WTC11 (cell line): ENCODE data around the gene ZNF789. TPM values are rescaled to one million over a fixed set of nuclear protein-coding genes. Genes with fewer than 3 reads are reported as not detected.
A peak's percentile ranks its signal among the peaks of the same experiment; 100 is the strongest.
"Not testable (repeated sequence)": the region's sequence is repeated elsewhere in the genome, so short reads cannot be mapped to it uniquely, and the experiment has no call there.

Source experiments
- ATAC-seq: fragments of 200-7000 bp; cut with Tn5 transposase; 2 replicates; pipeline ENCODE4 v1.10.0; 2021; ENCODE audit warnings: mild to moderate bottlenecking, moderate library complexity
- CTCF ChIA-PET: fragments of 300-600 bp; sonication (Branson Sonifier 250); formaldehyde crosslinking; loops from one replicate; lab custom pipeline; 2021; ENCODE audit warnings: antibody characterized with exemption; lab: Charles Lee
- POLR2A ChIA-PET: fragments of 350-600 bp; sonication (Branson Sonifier 250); formaldehyde crosslinking; loops from one replicate; lab custom pipeline; 2021; ENCODE audit warnings: antibody characterized with exemption; lab: Charles Lee
- DNase-seq: peaks from one replicate; pipeline ENCODE4 v3.0.0; 2021; ENCODE audit warnings: low spot score
- H3K27ac Mint-ChIP-seq: 2 replicates; pipeline ENCODE4 v1.8.0; 2021; ENCODE audit warnings: mixed read lengths
- H3K27me3 Mint-ChIP-seq: 2 replicates; pipeline ENCODE4 v1.8.0; 2021; ENCODE audit warnings: low read depth, mild to moderate bottlenecking, moderate library complexity, mixed read lengths
- H3K36me3 Mint-ChIP-seq: 2 replicates; pipeline ENCODE4 v1.8.0; 2021; ENCODE audit warnings: mixed read lengths
- H3K4me1 Mint-ChIP-seq: 2 replicates; pipeline ENCODE4 v1.8.0; 2022; ENCODE audit warnings: mixed read lengths
- H3K4me3 Mint-ChIP-seq: 2 replicates; pipeline ENCODE4 v1.8.0; 2021; ENCODE audit warnings: mild to moderate bottlenecking, moderate library complexity, mixed read lengths
- H3K9me3 Mint-ChIP-seq: 2 replicates; pipeline ENCODE4 v1.8.0; 2021; ENCODE audit warnings: mixed read lengths
- JUN ChIP-seq: sonication (generic); formaldehyde crosslinking; IDR thresholded peaks from 2 replicates; pipeline ENCODE4 v1.8.0; 2023; ENCODE audit warnings: mild to moderate bottlenecking, missing genetic modification reagents
- NFATC4 ChIP-seq: fragments of 250-450 bp; sonication (Bioruptor Pico); IDR thresholded peaks from 2 replicates; pipeline ENCODE4 v1.9.0; 2021; ENCODE audit warnings: mild to moderate bottlenecking
- NR1H2 ChIP-seq: sonication (generic); formaldehyde crosslinking; IDR thresholded peaks from 2 replicates; pipeline ENCODE4 v1.9.0; 2021; ENCODE audit warnings: mild to moderate bottlenecking, moderate library complexity, missing genetic modification reagents
- NR2C2 ChIP-seq: sonication (generic); formaldehyde crosslinking; IDR thresholded peaks from 2 replicates; pipeline ENCODE4 v1.8.0; 2022; ENCODE audit warnings: mild to moderate bottlenecking, missing genetic modification reagents
- RELA ChIP-seq: sonication (generic); formaldehyde crosslinking; IDR thresholded peaks from 2 replicates; pipeline ENCODE4 v1.8.1; 2022; ENCODE audit warnings: missing genetic modification reagents, mild to moderate bottlenecking, borderline replicate concordance
- SMAD4 ChIP-seq: sonication (generic); formaldehyde crosslinking; IDR thresholded peaks from 2 replicates; pipeline ENCODE4 v1.8.0; 2022; ENCODE audit warnings: mild to moderate bottlenecking, missing genetic modification reagents
- ZNF121 ChIP-seq: sonication (generic); formaldehyde crosslinking; IDR thresholded peaks from 2 replicates; pipeline ENCODE4 v1.8.0; 2023; ENCODE audit warnings: missing genetic modification reagents
- ZNF263 ChIP-seq: sonication (generic); formaldehyde crosslinking; IDR thresholded peaks from 2 replicates; pipeline ENCODE4 v1.8.1; 2022; ENCODE audit warnings: low read depth, mild to moderate bottlenecking, moderate library complexity, missing genetic modification reagents
- ZNF671 ChIP-seq: fragments of 250-450 bp; sonication (Bioruptor Pico); IDR thresholded peaks from 2 replicates; pipeline ENCODE4 v1.8.0; 2021; ENCODE audit warnings: mild to moderate bottlenecking
- total RNA-seq: library from RNA; stranded (reverse); gene quantifications from 3 replicates; pipeline ENCODE4 v1.2.3, GENCODE V29; 2021
- TF ChIP-seq, protein P1 (sequence below): sonication (generic); formaldehyde crosslinking; IDR thresholded peaks from 2 replicates; pipeline ENCODE4 v1.8.0; 2023; ENCODE audit warnings: missing genetic modification reagents
- TF ChIP-seq, protein P2 (sequence below): sonication (generic); formaldehyde crosslinking; IDR thresholded peaks from 2 replicates; pipeline ENCODE4 v1.8.1; 2022; ENCODE audit warnings: mild to moderate bottlenecking, missing genetic modification reagents, moderate library complexity, borderline replicate concordance
- TF ChIP-seq, protein P3 (sequence below): fragments of 250-450 bp; sonication (Bioruptor Pico); conservative IDR thresholded peaks from 2 replicates; pipeline ENCODE4 v1.9.0; 2021; ENCODE audit warnings: mild to moderate bottlenecking
- TF ChIP-seq, protein P4 (sequence below): sonication (generic); formaldehyde crosslinking; conservative IDR thresholded peaks from 2 replicates; pipeline ENCODE4 v1.8.1; 2023; ENCODE audit warnings: mild to moderate bottlenecking, low read depth, missing genetic modification reagents, moderate library complexity
- TF ChIP-seq, protein P5 (sequence below): fragments of 250-450 bp; sonication (Bioruptor Pico); IDR thresholded peaks from 2 replicates; pipeline ENCODE4 v1.9.0; 2021; ENCODE audit warnings: moderate library complexity, mild to moderate bottlenecking, inconsistent platforms, borderline replicate concordance

The ZNF789 gene
- total RNA-seq, 1 experiment from 2014 or later, result 14.0 TPM

DNA sequence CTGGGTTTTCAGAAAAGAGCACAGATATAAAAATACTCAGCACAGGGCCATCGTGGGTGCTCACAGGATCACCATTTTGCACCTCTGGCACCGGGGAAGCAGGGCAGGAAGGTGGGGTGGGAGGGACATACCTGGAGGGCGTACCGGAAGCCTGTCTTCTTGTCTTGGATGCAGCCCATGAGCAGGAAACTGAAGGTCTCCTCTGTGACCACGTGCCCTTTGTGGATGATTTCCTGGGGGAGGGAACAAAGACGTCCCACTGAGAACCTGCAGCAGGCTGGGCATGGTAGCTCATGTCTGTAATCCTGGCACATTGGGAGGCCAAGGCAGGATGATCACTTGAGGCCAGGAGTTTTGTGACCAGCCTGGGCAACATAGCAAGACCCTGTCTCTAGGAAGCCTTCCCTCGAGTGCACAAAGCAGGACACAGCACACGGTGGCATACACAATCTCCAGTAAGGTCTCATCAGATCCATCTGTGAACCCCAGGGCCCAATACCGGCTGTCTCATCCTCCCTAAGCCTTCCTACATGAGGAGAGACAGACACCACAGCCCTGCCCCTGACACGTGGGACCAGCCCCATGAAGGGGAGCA is 43.6 kb upstream of the ZNF789 start:
- Mint-ChIP-seq H3K36me3 (peaks cover 68% of the 10 kb centered on the region), H3K4me1 (no peaks in the 10 kb centered on the region), H3K9me3 (no peaks in the 10 kb centered on the region), H3K4me3 (no peak overlapping the region), H3K27ac (no peak overlapping the region), H3K27me3 (no peaks in the 10 kb centered on the region)
- ChIA-PET CTCF (interaction anchor here (0.6 kb wide), 1 partner anchor 9 kb away, joined by 3 read pairs; no protein-coding TSS in a partner anchor), POLR2A (interaction anchor here (0.9 kb wide), 1 partner anchor 20 kb away, joined by 3 read pairs; the partner anchor contains the start of genes BUD31 and PDAP1)
- TF ChIP-seq ZNF121 (peak; percentile 75), NR2C2 (CRISPR knock-in tag) (no peak)
- TF ChIP-seq, protein P1, sequence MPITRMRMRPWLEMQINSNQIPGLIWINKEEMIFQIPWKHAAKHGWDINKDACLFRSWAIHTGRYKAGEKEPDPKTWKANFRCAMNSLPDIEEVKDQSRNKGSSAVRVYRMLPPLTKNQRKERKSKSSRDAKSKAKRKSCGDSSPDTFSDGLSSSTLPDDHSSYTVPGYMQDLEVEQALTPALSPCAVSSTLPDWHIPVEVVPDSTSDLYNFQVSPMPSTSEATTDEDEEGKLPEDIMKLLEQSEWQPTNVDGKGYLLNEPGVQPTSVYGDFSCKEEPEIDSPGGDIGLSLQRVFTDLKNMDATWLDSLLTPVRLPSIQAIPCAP, result no peak
- DNase-seq (no peak), ATAC-seq (no peak)

DNA sequence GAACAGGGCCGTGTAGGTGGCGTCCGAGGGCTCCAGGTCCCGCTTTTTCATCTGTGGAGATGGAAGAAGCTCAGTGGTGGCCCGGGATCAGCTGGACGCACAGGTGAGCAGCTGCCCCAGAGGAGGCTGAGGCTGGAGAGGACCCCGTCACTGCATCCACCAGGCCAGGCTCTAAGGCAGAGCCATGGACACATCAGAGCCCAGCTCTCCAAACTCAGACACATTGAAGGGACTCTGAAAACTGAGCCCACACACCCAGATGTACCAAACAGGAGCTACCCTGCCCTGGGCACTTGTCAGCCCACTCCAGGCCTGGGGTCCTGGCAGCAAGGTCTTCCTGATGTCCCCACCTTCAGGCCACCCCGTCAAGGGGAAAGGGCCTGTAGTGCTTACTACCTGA is 42.9 kb upstream of the ZNF789 start:
- ATAC-seq, result no peak
- CTCF ChIA-PET, result interaction anchor here (0.6 kb wide), 1 partner anchor 10 kb away, joined by 3 read pairs; no protein-coding TSS in a partner anchor
- H3K4me3 Mint-ChIP-seq, result no peak overlapping the region
- H3K27ac Mint-ChIP-seq, result no peak overlapping the region
- POLR2A ChIA-PET, result interaction anchor here (0.9 kb wide), 1 partner anchor 21 kb away, joined by 3 read pairs; the partner anchor contains the start of genes BUD31 and PDAP1
- DNase-seq, result no peak
- TF ChIP-seq, protein P2, sequence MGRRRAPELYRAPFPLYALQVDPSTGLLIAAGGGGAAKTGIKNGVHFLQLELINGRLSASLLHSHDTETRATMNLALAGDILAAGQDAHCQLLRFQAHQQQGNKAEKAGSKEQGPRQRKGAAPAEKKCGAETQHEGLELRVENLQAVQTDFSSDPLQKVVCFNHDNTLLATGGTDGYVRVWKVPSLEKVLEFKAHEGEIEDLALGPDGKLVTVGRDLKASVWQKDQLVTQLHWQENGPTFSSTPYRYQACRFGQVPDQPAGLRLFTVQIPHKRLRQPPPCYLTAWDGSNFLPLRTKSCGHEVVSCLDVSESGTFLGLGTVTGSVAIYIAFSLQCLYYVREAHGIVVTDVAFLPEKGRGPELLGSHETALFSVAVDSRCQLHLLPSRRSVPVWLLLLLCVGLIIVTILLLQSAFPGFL (CRISPR knock-in tag), result no peak
- TF ChIP-seq RELA (CRISPR knock-in tag), result no peak
- TF ChIP-seq, all 79 proteins: peak for 0
- Mint-ChIP-seq H3K4me1 (no peaks in the 10 kb centered on the region), H3K27me3 (no peaks in the 10 kb centered on the region), H3K9me3 (no peaks in the 10 kb centered on the region), H3K36me3 (peaks cover 66% of the 10 kb centered on the region)

DNA sequence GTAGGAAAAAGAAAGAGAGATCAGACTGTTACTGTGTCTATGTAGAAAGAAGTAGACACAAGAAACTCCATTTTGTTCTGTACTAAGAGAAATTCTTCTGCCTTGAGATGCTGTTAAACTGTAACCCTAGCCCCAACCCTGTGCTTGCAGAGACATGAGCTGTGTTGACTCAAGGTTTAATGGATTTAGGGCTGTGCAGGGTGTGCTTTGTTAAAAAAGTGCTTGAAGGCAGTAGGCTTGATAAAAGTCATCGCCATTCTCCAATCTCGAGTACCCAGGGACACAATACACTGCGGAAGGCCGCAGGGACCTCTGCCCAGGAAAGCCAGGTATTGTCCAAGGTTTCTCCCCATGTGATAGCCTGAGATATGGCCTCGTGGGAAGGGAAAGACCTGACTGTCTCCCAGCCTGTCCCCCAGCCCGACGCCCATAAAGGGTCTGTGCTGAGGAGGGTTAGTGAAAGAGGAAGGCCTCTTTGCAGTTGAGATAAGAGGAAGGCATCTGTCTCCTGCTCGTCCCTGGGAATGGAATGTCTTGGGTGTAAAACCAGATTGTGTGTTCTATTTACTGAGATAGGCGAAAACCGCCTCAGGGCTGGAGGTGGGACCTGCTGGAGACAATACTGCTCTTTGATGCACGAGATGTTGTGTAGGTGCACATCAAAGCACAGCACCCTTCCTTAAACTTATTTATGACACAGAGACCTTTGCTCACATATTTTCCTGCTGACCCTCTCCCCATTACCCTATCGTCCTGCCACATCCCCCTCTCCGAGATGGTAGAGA is 40.7 kb upstream of the ZNF789 start:
- H3K27me3 Mint-ChIP-seq, CTCF ChIA-PET, POLR2A ChIA-PET, DNase-seq, H3K4me1 Mint-ChIP-seq, H3K4me3 Mint-ChIP-seq, H3K27ac Mint-ChIP-seq, ATAC-seq, H3K9me3 Mint-ChIP-seq: not testable (repeated sequence)
- peaks cover 56% of the 10 kb centered on the region for H3K36me3 Mint-ChIP-seq

DNA sequence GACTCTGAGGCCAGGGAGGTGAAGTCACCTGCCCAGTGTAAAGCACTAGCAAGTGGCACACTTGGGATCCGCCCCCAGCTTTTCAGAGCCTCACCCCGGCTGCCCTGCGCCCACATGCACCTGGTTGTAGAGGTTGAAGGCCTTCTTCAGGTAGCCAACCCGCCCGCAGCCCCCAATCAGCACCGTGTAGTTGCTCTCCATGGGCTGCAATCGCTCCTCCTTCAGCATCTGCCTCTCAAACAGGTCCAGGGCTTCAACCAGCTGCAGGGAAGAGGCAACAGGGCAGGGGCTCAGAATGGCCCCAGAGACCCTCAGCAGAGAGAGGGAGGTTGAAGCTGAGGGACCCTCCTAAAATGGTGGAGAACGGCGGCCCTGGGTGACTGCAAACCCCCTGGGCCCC is 39.5 kb upstream of the ZNF789 start:
- TF ChIP-seq ZNF671 (CRISPR knock-in tag) (no peak), ZNF263 (CRISPR knock-in tag) (no peak), NR1H2 (CRISPR knock-in tag) (no peak), SMAD4 (CRISPR knock-in tag) (no peak), ZNF121 (no peak), NFATC4 (CRISPR knock-in tag) (no peak), RELA (CRISPR knock-in tag) (no peak), JUN (CRISPR knock-in tag) (no peak)
- TF ChIP-seq, protein P3, sequence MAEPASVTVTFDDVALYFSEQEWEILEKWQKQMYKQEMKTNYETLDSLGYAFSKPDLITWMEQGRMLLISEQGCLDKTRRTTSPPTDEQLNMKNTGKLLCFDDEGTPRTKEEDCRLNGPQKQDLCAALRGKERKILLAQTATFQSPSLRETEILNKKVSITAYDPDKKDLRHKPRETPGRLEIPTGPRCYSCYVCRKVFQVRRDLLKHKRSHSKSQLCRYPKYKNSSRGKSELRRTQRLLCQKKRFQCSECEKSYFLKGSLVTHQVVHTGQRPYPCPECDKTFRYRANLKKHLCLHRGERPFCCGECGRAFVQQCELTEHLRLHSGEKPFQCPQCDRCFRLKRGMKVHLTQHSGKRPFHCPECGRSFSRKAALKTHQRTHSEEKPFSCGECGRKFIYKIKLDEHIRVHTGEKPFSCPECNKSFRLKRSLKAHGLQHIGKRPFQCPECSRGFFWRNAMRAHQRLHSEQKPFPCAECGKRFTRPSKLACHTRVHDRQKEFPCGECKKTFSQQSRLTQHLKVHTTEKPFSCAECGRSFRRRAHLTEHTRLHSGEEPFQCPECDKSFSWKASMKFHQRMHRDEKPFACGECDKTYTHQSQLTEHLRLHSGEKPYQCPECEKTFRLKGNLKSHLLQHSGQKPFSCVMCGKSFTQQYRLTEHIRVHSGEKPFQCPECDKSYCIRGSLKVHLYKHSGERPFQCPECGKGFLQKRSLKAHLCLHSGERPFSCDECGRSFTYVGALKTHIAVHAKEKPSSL (CRISPR knock-in tag), result no peak
- TF ChIP-seq, protein P4, sequence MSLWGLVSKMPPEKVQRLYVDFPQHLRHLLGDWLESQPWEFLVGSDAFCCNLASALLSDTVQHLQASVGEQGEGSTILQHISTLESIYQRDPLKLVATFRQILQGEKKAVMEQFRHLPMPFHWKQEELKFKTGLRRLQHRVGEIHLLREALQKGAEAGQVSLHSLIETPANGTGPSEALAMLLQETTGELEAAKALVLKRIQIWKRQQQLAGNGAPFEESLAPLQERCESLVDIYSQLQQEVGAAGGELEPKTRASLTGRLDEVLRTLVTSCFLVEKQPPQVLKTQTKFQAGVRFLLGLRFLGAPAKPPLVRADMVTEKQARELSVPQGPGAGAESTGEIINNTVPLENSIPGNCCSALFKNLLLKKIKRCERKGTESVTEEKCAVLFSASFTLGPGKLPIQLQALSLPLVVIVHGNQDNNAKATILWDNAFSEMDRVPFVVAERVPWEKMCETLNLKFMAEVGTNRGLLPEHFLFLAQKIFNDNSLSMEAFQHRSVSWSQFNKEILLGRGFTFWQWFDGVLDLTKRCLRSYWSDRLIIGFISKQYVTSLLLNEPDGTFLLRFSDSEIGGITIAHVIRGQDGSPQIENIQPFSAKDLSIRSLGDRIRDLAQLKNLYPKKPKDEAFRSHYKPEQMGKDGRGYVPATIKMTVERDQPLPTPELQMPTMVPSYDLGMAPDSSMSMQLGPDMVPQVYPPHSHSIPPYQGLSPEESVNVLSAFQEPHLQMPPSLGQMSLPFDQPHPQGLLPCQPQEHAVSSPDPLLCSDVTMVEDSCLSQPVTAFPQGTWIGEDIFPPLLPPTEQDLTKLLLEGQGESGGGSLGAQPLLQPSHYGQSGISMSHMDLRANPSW (CRISPR knock-in tag), result no peak
- TF ChIP-seq, protein P5, sequence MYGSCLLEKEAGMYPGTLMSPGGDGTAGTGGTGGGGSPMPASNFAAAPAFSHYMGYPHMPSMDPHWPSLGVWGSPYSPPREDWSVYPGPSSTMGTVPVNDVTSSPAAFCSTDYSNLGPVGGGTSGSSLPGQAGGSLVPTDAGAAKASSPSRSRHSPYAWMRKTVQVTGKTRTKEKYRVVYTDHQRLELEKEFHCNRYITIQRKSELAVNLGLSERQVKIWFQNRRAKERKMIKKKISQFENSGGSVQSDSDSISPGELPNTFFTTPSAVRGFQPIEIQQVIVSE, result no peak
- TF ChIP-seq, all 79 proteins: peak for 0
- ChIA-PET CTCF (no interaction called here), POLR2A (no interaction called here)
- Mint-ChIP-seq H3K4me1 (no peaks in the 10 kb centered on the region), H3K4me3 (no peak overlapping the region), H3K27me3 (no peaks in the 10 kb centered on the region), H3K36me3 (peaks cover 51% of the 10 kb centered on the region), H3K9me3 (no peaks in the 10 kb centered on the region), H3K27ac (no peak overlapping the region)
- DNase-seq (no peak), ATAC-seq (no peak)
